ENCODE measurements around the gene OR5V1. TPM values are rescaled to one million over a fixed set of nuclear protein-coding genes. Genes with fewer than 3 reads are reported as not detected.

Gene OR5V1
- total RNA-seq, 1 experiment from 2014 or later = not detected

DNA sequence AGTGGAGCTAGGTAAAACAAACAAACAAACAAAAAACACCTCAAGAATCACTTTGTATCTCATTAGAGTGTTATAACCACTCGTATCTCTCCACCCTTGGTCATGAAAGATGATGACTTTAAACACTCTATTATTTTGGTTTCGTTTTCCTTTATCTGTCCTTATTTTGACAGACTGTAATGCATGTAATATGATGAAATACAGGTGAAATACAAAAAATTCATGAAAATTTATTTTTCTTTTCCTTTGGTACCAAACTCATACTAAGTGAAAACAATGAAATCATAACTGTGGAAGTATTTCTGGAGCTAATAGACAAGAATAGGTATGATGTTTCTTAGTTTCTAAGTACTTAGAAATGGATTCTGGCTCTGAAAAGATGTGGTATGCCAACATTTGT, 30.9 kb upstream of the OR5V1 start:
- no TSS peak for BruUV-seq (replicated peaks)

DNA sequence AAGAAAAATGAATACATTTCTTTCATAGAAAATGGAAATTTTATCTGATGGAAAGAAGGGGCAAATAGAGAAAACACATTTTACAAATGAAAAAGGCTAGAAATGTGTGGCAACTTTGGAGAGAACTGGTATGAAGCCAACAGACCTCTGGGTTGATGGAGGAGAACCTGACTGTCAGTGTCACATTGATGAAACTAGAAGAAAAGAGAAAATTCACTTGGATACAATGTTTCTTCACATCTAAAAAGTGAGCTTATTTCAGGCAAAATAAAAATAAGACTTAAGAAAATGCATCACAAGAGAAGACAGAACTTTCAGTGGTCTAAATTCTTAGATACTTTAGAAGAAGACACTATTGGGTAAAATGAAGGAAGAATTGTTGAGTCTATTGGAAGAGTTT, 26.7 kb upstream of the OR5V1 start, which contains the start of gene OR12D2:
Gene OR12D2 (plus strand): TSS at position 301 of the 400 bp plus-strand sequence. CDS start 1,069 bp downstream, outside the sequence.
- H3K36me3 ChIP-seq (ENCODE audit: control insufficient read depth in 1 of 2, insufficient read depth in 2 of 2, low read length in 2 of 2) = no peaks in the 10 kb centered on the region
- H3K4me3 ChIP-seq (replicated peaks in 1 of 2; ENCODE audit: low read depth in 1 of 2, low read length in 2 of 2) = no peak within 1 kb of the TSS
- H4K20me1 ChIP-seq (ENCODE audit: insufficient read depth) = no peaks in the 10 kb centered on the region
- ATAC-seq = no peak
- TF ChIP-seq ZFX (IDR thresholded peaks at IDR 0.05) = no peak
- TF ChIP-seq, protein P1, sequence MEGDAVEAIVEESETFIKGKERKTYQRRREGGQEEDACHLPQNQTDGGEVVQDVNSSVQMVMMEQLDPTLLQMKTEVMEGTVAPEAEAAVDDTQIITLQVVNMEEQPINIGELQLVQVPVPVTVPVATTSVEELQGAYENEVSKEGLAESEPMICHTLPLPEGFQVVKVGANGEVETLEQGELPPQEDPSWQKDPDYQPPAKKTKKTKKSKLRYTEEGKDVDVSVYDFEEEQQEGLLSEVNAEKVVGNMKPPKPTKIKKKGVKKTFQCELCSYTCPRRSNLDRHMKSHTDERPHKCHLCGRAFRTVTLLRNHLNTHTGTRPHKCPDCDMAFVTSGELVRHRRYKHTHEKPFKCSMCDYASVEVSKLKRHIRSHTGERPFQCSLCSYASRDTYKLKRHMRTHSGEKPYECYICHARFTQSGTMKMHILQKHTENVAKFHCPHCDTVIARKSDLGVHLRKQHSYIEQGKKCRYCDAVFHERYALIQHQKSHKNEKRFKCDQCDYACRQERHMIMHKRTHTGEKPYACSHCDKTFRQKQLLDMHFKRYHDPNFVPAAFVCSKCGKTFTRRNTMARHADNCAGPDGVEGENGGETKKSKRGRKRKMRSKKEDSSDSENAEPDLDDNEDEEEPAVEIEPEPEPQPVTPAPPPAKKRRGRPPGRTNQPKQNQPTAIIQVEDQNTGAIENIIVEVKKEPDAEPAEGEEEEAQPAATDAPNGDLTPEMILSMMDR (IDR thresholded peaks at IDR 0.05 in 2 of 3, conservative IDR thresholded peaks at IDR 0.05 in 1 of 3; ENCODE audit: borderline replicate concordance in 1 of 3, insufficient read depth in 1 of 3, low read depth in 2 of 3, low read length in 2 of 3) = no peak
- no peak for TF ChIP-seq ELF1 (IDR thresholded peaks at IDR 0.05; ENCODE audit: borderline replicate concordance, low read depth)
- TF ChIP-seq, protein P2, sequence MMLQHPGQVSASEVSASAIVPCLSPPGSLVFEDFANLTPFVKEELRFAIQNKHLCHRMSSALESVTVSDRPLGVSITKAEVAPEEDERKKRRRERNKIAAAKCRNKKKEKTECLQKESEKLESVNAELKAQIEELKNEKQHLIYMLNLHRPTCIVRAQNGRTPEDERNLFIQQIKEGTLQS (IDR thresholded peaks at IDR 0.05) = no peak
- H3K27ac ChIP-seq (ENCODE audit: low read depth, low read length) = no peak within 1 kb of the TSS
- H3K79me2 ChIP-seq (ENCODE audit: insufficient read depth, low read length) = no peaks in the 10 kb centered on the region
- H3K27me3 ChIP-seq (ENCODE audit: insufficient read depth, low read length) = no peaks in the 10 kb centered on the region
- BruUV-seq (replicated peaks) = no TSS peak
- H3K9me2 ChIP-seq (ENCODE audit: insufficient read depth) = no peaks in the 10 kb centered on the region
- H3K4me2 ChIP-seq (ENCODE audit: low read length) = no peak within 1 kb of the TSS
- no peaks in the 10 kb centered on the region for H3K4me1 ChIP-seq (ENCODE audit: control insufficient read depth in 1 of 2, insufficient read depth in 2 of 2, low read length in 2 of 2)
- DNase-seq (ENCODE audit: low read depth, low spot score) = no peak
- intact Hi-C loops (cut with micrococcal nuclease) = no loop called here
- H3K9ac ChIP-seq (ENCODE audit: low read length) = no peak within 1 kb of the TSS
- H2AFZ ChIP-seq (ENCODE audit: low read depth, low read length, poor library complexity, severe bottlenecking) = no peak within 1 kb of the TSS
- CTCF ChIA-PET = no interaction called here
- RAD21 ChIA-PET (ENCODE audit: low non-redundant PET in 1 of 2, low total read pairs in 2 of 2, uncharacterized antibody in 2 of 2, unreplicated experiment in 2 of 2) = no interaction called here
- H3K9me3 ChIP-seq (ENCODE audit: control insufficient read depth in 1 of 2, insufficient read depth in 1 of 2, low read depth in 1 of 2, low read length in 2 of 2) = no peaks in the 10 kb centered on the region
- POLR2A ChIA-PET = no interaction called here

More for the DNA sequence above, 30.9 kb upstream of the OR5V1 start:
- H3K27ac ChIP-seq (ENCODE audit: low read depth, low read length) = no peak overlapping the region
- no peak overlapping the region for H3K4me2 ChIP-seq (ENCODE audit: low read length)
- no peaks in the 10 kb centered on the region for H3K9me2 ChIP-seq (ENCODE audit: insufficient read depth)
- no peaks in the 10 kb centered on the region for H3K79me2 ChIP-seq (ENCODE audit: insufficient read depth, low read length)
- H2AFZ ChIP-seq (ENCODE audit: low read depth, low read length, poor library complexity, severe bottlenecking) = no peak overlapping the region
- H3K9ac ChIP-seq (ENCODE audit: low read length) = no peak overlapping the region
- ChIA-PET POLR2A (no interaction called here), RAD21 (ENCODE audit: low non-redundant PET in 1 of 2, low total read pairs in 2 of 2, uncharacterized antibody in 2 of 2, unreplicated experiment in 2 of 2) (no interaction called here), CTCF (interaction anchor here (1.0 kb wide), 1 partner anchor 254 kb away, joined by 3 read pairs; no protein-coding TSS in a partner anchor)
- DNase-seq (ENCODE audit: low read depth, low spot score) (no peak), ATAC-seq (no peak)
- no peaks in the 10 kb centered on the region for H3K4me1 ChIP-seq (ENCODE audit: control insufficient read depth in 1 of 2, insufficient read depth in 2 of 2, low read length in 2 of 2)
- H3K4me3 ChIP-seq (replicated peaks in 1 of 2; ENCODE audit: low read depth in 1 of 2, low read length in 2 of 2) = no peak overlapping the region
- H4K20me1 ChIP-seq (ENCODE audit: insufficient read depth) = no peaks in the 10 kb centered on the region
- no peaks in the 10 kb centered on the region for H3K9me3 ChIP-seq (ENCODE audit: control insufficient read depth in 1 of 2, insufficient read depth in 1 of 2, low read depth in 1 of 2, low read length in 2 of 2)
- TF ChIP-seq, protein P3, sequence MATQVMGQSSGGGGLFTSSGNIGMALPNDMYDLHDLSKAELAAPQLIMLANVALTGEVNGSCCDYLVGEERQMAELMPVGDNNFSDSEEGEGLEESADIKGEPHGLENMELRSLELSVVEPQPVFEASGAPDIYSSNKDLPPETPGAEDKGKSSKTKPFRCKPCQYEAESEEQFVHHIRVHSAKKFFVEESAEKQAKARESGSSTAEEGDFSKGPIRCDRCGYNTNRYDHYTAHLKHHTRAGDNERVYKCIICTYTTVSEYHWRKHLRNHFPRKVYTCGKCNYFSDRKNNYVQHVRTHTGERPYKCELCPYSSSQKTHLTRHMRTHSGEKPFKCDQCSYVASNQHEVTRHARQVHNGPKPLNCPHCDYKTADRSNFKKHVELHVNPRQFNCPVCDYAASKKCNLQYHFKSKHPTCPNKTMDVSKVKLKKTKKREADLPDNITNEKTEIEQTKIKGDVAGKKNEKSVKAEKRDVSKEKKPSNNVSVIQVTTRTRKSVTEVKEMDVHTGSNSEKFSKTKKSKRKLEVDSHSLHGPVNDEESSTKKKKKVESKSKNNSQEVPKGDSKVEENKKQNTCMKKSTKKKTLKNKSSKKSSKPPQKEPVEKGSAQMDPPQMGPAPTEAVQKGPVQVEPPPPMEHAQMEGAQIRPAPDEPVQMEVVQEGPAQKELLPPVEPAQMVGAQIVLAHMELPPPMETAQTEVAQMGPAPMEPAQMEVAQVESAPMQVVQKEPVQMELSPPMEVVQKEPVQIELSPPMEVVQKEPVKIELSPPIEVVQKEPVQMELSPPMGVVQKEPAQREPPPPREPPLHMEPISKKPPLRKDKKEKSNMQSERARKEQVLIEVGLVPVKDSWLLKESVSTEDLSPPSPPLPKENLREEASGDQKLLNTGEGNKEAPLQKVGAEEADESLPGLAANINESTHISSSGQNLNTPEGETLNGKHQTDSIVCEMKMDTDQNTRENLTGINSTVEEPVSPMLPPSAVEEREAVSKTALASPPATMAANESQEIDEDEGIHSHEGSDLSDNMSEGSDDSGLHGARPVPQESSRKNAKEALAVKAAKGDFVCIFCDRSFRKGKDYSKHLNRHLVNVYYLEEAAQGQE (IDR thresholded peaks at IDR 0.05; ENCODE audit: low read depth) = no peak
- intact Hi-C loops (cut with micrococcal nuclease) = no loop called here
- no peaks in the 10 kb centered on the region for H3K36me3 ChIP-seq (ENCODE audit: control insufficient read depth in 1 of 2, insufficient read depth in 2 of 2, low read length in 2 of 2)
- no peaks in the 10 kb centered on the region for H3K27me3 ChIP-seq (ENCODE audit: insufficient read depth, low read length)

Data from HCT116 (cell line).